ENCODE data around the gene PACS2.

PACS2 gene

DNA sequence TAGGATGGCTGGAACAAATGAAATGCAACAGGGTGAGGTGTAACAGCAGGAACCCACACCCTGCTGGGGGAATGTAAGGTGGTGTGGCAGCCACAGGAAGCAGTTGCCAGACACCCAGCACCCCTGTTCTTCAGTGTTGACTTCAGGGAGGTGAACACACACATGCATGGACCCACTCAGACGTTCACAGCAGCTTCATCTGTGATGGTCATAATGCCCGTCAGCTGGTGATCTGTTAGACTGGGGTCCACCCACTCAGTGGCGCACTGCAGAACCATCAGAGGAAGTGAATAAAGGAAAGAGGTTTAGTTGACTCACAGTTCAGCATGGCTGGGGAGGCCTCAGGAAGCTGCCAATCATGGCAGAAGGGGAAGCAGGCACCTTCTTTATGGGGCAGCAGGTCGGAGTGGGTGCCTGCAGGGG, 61.1 kb downstream of the PACS2 start:
- FAIRE-seq: no peak

DNA sequence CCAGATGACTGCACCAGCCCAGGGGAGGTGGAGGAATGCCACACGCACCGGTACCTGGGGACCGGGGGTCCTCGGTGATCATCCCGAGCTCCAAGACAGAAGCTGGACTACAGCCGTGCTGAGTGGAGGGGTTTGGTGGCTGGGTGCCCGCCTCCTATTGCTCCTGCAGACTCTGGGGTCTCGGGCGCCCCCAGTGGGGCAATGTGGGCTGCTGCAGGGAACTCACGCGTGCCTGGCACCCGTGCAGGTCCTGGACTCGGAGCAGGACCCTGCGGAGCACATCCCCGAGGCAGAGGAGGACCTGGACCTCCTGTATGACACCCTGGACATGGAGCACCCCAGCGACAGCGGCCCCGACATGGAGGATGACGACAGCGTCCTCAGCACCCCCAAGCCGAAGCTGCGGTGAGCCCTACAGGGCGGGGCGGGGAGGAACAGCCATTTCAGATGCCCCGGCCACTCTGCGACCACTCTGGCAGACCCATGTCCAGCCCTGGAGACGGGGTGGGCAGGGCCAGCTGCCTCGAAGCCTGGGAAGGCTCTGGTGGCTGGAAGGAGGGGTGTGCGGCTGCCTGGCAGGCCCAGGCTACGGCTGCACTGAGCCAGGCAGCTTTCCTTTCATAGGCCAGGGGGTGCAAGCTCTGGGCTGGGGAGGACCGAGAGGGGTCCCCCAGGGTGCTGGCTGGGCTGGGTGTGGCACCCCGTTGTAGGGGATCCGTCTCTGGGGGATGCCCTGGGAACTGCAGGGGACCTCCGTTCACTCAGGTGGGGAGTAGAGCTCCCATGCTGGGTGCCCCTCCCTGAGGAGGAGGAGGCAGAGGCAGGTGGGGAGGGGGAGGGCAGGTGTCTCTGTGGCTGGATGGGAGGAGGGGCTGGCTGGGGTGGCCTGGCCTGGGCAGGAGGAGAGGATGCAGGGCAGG, 62.2 kb downstream of the PACS2 start:
- no peak for FAIRE-seq

DNA sequence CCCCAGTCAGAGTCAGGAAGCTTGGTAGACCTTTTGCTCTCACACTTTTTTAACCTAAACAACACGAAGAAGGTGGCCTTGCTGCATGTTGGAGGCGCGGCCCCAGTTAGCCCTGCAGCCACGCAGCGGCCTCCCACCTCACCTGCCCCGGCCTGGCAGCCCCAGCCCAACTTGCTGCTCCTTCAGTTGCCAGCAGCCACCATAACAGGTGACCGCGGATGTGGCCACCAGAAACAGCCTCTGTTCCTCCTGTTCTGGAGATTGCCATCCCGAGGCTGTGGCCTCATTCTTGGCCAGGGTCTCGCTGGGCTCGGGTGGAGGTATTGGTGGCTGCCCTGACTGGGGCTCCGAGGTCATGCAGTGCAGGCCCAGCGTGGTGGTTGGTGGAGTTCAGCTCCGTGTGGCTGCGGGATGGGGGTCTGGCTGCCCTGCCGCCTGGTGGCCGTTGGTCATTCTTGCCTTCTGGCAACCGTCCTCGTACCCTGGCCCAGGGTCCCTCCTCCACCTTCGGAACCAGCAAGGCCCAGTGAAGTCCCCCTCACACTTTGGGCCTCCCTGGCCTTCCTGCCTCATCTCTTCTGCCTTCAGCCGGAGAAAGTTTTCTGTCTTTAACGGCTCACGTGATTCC, 63.1 kb downstream of the PACS2 start:
- FAIRE-seq: no peak

DNA sequence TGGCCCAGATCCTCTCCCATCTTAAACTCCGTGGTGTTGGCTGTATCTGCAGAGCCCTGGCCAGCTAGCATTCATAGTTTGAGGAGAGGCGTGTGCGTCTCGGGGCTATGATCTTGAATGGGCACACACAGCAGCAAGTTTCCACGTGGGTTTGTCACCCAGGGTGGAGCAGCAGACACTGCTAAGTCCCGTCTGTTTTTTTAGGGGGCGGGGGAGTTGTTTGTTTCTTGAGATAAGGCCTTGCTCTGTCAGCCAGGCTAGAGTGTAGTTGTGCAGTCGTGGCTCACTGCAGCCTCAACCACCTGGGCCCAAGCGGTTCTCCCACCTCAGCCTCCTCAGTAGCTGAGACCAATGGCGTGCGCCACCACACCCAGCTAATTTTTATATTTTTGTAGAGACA, 63.7 kb downstream of the PACS2 start:
- no peak for FAIRE-seq

DNA sequence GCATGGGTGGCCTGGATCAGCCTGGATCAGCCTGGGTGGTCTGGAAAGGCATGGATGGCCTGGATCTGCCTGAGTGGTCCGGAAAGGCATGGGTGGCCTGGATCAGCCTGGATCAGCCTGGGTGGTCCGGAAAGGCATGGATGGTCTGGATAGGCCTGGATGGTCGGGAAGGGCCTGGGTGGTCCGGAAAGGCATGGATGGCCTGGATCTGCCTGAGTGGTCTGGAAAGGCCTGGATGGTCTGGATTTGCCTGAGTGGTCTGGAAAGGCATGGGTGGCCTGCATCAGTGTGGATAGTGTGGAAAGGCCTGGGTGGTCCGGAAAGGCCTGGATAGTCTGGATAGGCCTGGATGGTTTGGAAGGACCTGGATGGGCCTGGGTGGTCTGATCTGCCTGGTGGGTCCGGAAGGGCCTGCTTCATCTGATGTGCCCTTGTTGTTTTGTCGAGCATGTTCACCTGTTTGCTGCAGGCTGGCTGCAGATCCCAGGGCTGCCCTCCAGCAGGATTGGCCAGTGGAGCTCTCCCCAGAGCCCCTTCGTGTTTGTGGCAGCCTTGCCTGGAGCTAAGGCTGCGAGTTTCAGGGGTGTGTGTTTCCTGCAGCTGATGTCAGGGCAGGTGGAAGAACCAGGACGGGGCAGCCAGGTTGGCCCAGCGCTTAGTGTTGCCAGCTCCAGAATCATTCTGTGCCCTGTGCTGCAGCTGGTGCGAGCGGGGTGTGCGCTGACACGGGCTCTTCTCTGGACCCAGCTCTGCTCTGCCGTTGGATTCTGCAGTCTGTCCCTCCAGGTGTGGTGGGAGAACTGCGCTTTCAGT, 64.5 kb downstream of the PACS2 start:
- no peak for FAIRE-seq

DNA sequence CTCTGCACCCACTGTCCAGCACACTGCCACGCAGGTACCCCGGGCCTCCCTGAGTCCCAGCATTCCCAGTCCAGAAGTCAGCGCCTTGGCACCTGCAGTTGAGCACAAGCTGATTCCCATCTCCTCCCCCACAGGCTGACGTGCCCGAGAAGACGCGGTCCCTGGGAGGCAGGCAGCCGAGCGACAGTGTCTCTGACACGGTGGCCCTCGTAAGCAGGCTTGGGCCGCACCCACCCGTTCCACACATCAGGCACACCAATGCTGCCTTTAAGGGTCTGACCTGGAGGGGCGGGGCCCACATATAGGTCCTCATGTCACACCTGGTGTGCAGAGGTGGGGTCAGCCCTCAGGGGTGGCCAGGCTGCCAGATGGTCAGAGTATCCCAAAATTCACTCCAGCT, 65.4 kb downstream of the PACS2 start:
- no peak for FAIRE-seq

DNA sequence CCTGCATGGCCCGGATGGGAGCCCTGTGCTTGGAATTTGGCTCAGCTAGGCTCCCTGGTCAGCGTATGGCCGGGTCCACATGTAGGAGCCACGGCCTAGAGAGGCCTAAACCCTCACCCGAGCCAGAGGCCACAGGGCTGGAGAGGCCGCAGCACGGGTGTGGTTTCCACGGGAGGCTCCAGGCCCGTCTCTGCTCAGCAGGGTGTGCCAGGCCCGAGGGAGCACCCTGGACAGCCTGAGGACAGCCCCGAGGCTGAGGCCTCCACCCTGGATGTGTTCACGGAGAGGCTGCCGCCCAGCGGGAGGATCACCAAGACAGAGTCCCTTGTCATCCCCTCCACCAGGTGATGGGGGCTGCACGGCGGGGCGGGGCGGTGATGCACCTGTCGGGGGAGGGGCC, 66.2 kb downstream of the PACS2 start:
- no peak for FAIRE-seq

DNA sequence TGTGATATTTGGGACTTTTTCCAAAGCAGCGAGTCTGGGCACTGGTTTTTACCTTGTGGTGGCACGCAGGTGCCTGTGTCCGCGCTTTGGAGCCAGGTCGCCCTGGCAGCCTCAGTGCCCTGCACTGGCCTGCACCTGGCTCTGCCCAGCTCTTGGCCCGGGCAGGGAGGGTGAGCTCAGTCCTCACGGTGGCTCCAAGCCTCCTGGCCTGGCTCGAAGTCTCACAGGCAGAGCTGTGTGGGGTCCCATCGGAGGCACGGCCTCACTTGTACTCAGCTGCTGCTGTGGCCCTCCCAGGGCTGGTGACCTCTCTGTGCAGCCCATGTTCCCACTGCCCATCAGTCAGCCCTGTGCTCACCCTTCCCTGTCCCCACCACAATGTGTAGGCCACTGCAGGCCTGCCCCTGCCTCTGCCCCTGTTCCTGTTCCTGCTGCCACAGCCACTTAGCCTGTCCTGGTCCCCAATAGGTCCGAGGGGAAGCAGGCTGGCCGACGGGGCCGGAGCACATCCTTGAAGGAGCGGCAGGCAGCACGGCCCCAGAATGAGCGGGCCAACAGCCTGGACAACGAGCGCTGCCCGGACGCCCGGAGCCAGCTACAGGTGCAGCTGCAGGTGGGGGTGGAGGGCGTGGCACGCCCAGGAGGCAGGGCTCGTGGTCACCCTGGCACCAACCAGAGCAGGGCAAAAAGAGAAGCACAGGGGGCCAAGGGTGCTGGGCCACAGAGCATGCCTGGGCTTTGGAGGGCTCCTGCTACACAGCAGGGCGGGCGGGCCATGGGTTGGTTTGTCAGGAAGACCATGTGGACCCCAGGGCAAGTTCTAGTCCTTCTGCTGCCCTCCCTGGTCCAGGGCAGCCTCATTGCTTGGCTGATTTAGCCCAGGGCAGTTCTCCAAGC, 67.1 kb downstream of the PACS2 start:
- FAIRE-seq: no peak

DNA sequence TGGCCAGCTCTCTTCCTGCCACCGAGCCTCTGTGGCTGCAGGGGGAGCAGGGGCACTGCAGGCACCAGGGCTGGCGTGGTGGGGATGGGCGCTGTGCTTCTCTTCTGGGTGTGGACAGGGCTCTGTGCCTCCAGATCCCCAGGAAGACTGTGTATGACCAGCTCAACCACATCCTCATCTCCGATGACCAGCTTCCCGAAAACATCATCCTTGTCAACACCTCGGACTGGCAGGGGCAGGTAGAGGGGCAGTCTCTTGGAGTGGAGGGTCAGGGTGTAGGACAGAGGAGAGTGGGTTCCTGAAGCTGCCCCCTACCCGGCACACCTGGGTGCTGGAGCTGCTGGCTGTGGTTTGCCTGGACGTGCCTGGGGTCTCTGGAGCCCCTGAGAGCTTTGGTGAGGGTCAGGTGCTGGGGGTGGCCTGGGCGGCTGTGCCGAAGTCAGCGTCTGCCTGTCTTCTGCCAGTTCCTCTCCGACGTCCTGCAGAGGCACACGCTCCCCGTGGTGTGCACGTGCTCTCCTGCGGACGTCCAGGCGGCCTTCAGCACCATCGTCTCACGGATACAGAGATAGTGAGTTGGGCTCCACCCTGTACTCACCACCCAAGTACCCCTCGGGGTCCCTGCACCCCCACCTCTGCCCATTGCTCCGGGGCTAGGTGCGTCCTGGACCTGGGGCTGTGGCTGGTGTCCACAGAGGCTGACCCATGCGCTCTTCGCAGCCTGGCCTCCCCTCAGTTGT, 68.0 kb downstream of the PACS2 start:
- no peak for FAIRE-seq

DNA sequence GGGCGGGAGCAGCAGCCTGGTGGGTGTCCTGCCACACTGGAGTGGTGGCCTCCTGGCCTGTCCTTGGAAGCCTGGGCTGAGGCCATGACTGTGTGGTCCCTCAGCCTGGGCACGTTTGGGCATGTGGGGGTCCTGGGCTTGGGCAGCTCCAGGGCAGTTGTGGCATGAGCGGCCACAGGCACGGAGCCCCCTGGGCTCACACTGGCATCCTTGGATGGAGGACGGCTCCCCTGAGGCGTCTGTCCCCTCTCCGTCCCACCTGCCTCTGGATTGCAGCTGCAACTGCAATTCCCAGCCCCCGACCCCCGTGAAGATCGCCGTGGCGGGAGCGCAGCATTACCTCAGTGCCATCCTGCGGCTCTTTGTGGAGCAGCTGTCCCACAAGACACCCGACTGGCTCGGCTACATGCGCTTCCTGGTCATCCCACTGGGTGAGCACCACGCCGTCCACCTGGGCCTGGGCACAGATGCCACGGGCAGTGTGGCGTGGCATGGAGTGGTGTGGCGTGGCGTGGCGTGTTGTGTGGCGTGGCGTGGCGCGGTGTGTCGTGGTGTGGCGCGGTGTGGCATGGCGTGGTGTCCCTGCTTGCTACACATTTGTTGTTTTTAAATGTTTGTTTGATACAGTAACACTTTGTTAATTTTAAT, 68.7 kb downstream of the PACS2 start:
- FAIRE-seq: no peak

DNA sequence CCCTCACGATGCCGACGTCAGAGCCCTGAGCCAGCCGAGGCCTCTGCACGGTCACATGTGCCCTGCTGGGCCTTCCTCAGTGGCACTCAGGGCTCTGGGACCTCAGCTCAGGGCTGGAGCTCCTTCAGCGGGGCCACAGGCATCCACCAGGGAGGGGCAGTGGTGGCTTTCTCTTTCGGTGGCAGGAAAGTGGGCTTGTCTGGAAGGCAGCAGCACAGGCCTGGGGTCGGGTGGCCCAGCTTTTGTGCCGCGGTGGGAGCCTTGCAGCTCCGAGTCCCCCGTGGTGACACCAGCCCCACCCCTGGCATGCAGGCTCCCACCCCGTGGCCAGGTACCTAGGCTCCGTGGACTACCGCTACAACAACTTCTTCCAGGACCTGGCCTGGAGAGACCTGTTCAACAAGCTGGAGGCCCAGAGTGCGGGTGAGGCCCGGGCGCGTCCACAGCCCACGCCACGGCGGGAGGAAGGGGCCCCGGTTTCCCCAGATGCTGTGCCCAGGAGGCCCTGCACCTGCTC, 69.6 kb downstream of the PACS2 start:
- FAIRE-seq: no peak

DNA sequence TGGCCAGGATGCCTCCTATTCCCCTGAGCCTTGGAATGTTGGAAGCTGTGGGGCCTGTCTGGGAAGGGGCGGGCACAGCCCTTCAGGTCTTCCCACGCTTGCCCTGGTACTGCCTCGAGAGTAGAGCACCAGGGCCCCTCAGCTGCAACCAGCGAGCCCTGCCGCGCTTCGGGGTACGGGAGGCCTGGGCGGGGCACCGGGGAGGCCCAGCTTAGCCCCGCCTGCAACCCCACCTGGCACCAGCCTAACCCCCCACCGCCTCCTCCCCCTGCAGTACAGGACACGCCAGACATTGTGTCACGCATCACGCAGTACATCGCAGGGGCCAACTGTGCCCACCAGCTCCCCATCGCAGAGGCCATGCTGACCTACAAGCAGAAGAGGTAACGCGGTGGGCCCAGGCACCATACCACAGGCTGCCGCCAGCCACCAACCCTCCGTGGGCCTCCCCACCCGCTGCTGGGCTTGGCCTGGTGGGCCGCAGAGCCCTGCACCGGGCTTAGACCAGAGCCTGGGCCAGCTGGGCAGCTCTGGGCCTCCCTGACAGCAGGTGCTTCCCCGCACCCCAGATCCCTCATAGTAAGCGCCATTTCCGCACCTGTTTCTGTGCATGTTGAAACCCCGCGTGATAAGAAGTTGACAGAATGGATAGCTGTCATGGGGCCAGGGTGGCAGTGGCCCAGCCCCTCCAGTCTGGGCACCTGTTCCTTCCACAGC, 70.2 kb downstream of the PACS2 start:
- FAIRE-seq: no peak

DNA sequence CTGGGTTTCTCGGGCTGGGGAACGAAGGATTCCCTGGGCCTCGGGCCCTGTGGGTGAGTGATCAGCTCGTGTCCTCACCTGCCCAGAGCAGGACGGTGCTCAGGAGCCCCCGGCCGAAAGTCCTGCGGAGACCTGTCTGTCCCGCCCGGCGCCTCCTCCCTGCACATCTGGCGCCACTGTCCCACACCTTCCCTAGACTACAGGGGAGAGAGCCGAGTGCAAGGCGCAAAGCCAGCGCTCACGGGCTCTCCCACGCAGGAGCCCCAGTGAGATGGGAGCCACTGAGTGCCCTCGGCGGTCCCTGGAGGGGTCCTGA, 70.7 kb downstream of the PACS2 start:
- no peak for FAIRE-seq

DNA sequence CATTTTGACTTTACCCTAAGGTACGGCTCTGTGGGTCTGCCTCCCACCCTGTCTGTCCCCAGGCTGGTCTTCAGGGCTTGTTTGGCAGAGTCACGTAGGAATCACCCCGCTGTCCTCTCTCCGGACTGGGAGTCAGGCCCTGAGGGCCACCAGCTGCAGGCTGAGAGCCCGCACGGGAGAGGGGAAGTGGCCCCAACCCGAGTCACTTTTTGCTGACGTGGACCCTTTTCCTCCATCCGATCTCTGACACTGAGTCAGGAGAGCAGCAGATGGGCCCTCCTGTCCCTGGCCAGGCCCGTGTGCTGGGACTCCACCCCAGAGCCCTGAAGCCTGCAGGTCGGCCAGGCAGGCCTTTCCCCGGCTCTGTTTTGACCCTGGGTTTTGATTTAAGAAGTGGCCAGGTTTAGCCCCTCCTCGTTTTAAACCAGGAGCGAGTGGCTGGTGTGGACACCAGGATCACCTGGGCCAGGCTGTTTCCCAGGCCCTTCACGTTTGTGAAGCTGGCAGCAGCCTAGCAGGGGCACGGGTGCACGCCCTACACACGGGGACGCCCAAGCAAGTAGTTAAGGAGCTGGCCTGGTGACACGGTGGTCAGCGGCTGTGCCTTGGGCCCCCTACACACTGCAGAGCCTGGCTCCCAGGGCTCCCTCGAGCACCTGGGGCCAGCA, 71.3 kb downstream of the PACS2 start:
- FAIRE-seq: no peak

DNA sequence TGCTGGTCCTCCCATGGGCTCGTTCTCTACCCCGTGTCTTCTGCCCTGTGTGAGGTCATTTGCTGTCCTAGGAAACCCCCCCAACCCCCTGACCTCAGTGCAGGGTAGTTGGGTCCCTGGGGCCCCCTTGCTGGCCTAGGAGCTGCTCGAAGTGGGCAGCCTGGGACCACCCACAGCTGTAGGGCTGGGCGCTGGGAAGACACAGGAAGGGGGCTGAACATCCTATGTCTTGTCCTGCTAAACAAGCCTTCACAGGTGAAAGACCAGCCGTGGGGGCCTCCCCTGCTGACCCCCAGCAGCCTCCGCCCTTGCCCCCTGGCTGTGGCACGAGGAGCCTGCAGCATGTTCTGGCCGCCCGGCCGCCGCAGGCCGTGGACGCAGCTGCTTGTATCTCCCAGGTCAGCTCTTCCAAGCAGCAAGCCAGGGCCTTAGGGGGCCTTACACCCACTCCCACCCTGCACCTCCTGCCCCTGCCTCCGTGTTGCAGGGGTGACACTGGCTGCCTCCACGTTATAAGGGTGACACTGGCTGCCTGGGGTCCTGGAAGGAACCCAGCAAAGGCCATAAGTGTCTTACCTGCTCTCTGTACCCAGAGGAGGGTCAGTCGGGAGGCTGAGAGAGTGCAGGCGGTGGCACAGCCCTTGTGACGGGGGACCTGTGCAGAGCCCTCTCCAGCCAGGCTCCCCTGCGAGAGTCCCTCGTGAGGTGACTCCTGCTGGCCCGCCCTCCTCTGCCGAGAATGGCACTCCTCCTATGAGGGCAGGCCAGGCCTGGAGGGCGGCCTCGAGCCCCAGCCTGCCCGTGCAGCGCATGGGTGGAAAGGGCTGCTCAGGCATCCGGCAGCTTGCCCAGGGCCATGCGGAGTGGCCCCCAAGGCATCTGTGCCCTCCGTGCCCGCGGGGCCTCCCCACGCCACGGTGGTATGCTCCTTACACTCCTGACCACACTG, 72.3 kb downstream of the PACS2 start:
- FAIRE-seq: no peak

DNA sequence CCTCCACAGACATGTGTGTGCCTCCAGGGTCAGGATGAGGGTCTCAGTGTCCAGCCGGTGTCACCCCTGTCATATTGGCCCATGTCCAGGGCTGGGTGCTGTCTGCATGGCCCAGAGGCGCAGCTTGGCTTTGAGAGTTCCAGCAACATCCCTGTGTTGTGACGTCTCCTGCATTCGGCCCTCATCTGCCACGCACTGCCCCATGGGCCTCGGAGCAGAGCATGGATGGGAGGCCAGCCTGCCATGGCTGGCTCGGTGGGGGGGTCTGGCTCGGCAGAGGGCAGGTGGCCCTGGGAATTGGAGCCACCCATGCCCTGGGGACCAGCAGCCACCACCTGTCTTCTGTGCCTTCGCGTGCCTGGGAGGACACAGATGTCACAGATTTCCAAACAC, 73.0 kb downstream of the PACS2 start:
- no peak for FAIRE-seq

DNA sequence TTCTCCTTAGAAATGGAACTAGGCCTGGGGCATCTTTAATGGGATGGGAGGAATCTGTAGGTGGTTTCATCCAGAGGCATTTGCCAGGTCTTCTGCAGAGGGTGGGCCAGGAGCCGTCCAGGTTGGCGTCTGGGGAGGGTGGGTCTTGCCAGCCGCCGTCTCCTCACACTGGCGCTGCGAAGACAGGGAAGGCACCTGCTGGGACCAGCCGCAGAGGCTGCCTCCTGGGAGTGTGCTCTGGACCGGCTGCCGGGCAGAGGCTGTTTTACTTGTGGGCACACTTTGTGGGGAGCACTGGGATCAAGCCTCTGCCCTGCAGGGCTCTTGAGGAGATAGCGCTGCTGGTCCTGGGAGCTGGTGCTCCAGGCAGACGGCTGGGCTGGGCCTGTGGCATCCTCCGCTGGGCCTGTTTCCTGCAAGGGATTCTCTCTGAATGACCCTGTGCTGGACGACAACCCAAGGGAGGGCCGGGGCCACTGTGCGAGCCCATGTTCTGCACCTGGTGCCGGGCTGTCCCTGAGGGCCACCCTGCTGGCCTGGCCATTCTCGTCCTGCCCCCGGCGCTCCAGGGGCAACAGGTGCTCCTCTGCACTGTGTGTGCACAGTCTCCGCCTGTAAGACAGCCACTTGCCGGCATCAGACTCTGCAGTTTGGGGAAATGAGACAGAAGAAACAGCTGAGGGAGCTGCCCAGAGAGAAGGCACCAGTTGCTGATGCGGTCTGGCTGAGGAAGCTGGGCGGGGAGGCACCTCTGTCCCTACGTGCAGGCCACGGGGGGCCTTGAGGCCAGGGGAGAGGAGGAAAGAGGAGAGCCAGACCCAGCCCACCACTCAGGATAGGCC, 73.8 kb downstream of the PACS2 start:
- no peak for FAIRE-seq

DNA sequence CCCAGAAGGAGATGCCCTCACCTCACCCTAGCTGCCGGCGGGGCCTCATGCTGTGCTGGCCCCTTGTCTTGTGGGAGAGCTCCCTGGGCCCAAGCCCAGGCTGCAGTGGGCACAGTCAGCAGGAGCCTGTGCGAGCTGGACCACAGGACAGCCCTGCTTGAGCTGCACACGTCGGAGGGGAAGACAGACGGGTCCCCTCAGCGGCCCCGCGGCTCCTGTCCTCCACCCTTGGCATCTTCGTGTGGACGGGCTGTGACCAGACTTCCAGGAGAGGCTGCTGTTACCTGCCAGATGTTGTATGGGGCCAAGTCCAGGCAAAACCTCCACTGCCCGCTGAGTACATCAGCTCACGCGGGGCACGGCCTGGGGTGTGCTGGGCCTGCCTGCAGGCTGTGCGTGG, 74.4 kb downstream of the PACS2 start:
- FAIRE-seq: no peak
